Measurements from ENCODE around the gene AP5Z1. TPM values are rescaled to one million over a fixed set of nuclear protein-coding genes. Genes with fewer than 3 reads are reported as not detected.

The AP5Z1 gene
- total RNA-seq, 1 donor from 2014 or later = 48.9 TPM

GRCh38 chr7:4837803-4838625, 62.6 kb downstream of the AP5Z1 start:
- H3K9me3 ChIP-seq = no peaks in the 10 kb centered on the region
- H3K4me3 ChIP-seq = no peak overlapping the region
- no peaks in the 10 kb centered on the region for H3K36me3 ChIP-seq
- peaks cover under 1% of the 10 kb centered on the region for H3K4me1 ChIP-seq
- intact Hi-C loops (cut with DNase I) = loop anchor here (10.0 kb wide), 1 partner anchor 47 kb away; the partner anchor contains the start of gene RADIL
- TF ChIP-seq CTCF (IDR thresholded peaks at IDR 0.05) = no peak
- ATAC-seq = no peak
- no peak overlapping the region for H3K27ac ChIP-seq
- DNase-seq = peak; percentile 54
- no peaks in the 10 kb centered on the region for H3K27me3 ChIP-seq

- Histone ChIP-seq H3K36me3 (no peaks in the 10 kb centered on the region), H3K4me1 (peaks cover 6% of the 10 kb centered on the region), H3K27me3 (no peaks in the 10 kb centered on the region), H3K9me3 (no peaks in the 10 kb centered on the region), H3K4me3 (no peak overlapping the region), H3K27ac (no peak overlapping the region)
- no peak for ATAC-seq
- no peak for TF ChIP-seq CTCF (IDR thresholded peaks at IDR 0.05)
- intact Hi-C loops (cut with DNase I) = loop anchor here (10.0 kb wide), 1 partner anchor 46 kb away; the partner anchor contains the start of gene RADIL
- peak; percentile 44 for DNase-seq
Measured at GRCh38 chr7:4838626-4839334, 63.4 kb downstream of the AP5Z1 start.

- TF ChIP-seq CTCF (IDR thresholded peaks at IDR 0.05) = no peak
- DNase-seq (peak; percentile 50), ATAC-seq (no peak)
- Histone ChIP-seq H3K27me3 (no peaks in the 10 kb centered on the region), H3K36me3 (no peaks in the 10 kb centered on the region), H3K27ac (no peak overlapping the region), H3K9me3 (no peaks in the 10 kb centered on the region), H3K4me1 (peaks cover 6% of the 10 kb centered on the region), H3K4me3 (no peak overlapping the region)
- intact Hi-C loops (cut with DNase I) = no loop called here
Measured at GRCh38 chr7:4840079-4840501, 64.7 kb downstream of the AP5Z1 start.

Small RNAs within 50 kb of the gene (microRNA-seq; reads per million reads assigned to microRNA genes)
- gene MIR4656 (ENCODE audit: borderline microRNAs expressed) = not detected

Other genes with a start within 250 kb of the AP5Z1 start
- gene FOXK1, start 93.3 kb upstream of the AP5Z1 start, total RNA-seq = 33.3 TPM
- 0.38 TPM for gene PAPOLB, start 86.4 kb downstream of the AP5Z1 start, total RNA-seq
- 7.3 TPM for gene RADIL, start 108.1 kb downstream of the AP5Z1 start, total RNA-seq
- not detected for gene MMD2, start 183.6 kb downstream of the AP5Z1 start, total RNA-seq

All from upper lobe of right lung (tissue), 1 donor.